CD4-positive, alpha-beta T cell (primary cell): Measurements from ENCODE around the gene KSR2. TPM values are rescaled to one million over a fixed set of nuclear protein-coding genes. Genes with fewer than 3 reads are reported as not detected.

Experiments
- ATAC-seq: fragments of 200-7000 bp; cut with Tn5 transposase; one replicate; pipeline ENCODE4 v1.10.0; 2022; ENCODE audit warnings: mild to moderate bottlenecking; ENCODE audit not compliant: poor library complexity
- CTCF ChIA-PET: fragments of 350-600 bp; sonication (Branson Sonifier 250); formaldehyde crosslinking; loops from one replicate; lab custom pipeline; 2021; ENCODE audit warnings: antibody characterized with exemption, inconsistent platforms; lab: Charles Lee
- POLR2A ChIA-PET: fragments of 350-600 bp; sonication (Branson Sonifier 250); formaldehyde crosslinking; loops from one replicate; lab custom pipeline; 2021; ENCODE audit warnings: antibody characterized with exemption, inconsistent platforms; lab: Charles Lee
- DNase-seq, 14 experiments: peaks; one replicate each; pipeline ENCODE4 v3.0.0-alpha.2; 2013 to 2020; ENCODE audit warnings: mixed read lengths in 2 of 14
- H3K27ac ChIP-seq, 2 donors: one replicate each; pipeline versions ENCODE4 v1.5.1 to v1.7.0; 2013; ENCODE audit warnings: low read length in 2 of 2, low read depth in 1 of 2, mild to moderate bottlenecking in 1 of 2
- H3K27me3 ChIP-seq, 2 experiments: 1 replicate in 1 of 2; 2 replicates in 1 of 2; pipeline versions ENCODE4 v1.6.1 to v1.7.0; 2013; ENCODE audit warnings: low read length in 2 of 2, control low read depth in 1 of 2, mild to moderate bottlenecking in 1 of 2, moderate library complexity in 1 of 2; ENCODE audit not compliant: insufficient read depth in 2 of 2, control insufficient read depth in 1 of 2
- H3K36me3 ChIP-seq: one replicate; pipeline ENCODE4 v1.6.1; 2013; ENCODE audit warnings: low read length, control low read depth; ENCODE audit not compliant: insufficient read depth
- H3K4me1 ChIP-seq: one replicate; pipeline ENCODE4 v1.6.1; 2013; ENCODE audit warnings: low read length, control low read depth; ENCODE audit not compliant: insufficient read depth
- H3K4me3 ChIP-seq: one replicate; pipeline ENCODE4 v1.5.1; 2013; ENCODE audit warnings: mild to moderate bottlenecking, low read length, moderate library complexity
- H3K9me3 ChIP-seq, 2 experiments: 1 replicate in 1 of 2; 2 replicates in 1 of 2; pipeline versions ENCODE4 v1.6.1 to v1.7.0; 2013; ENCODE audit warnings: low read length in 2 of 2, mild to moderate bottlenecking in 2 of 2, control low read depth in 1 of 2, moderate library complexity in 1 of 2; ENCODE audit not compliant: control insufficient read depth in 1 of 2, insufficient read depth in 1 of 2
- H3K27ac Mint-ChIP-seq: one replicate; pipeline ENCODE4 v1.8.0; 2020; ENCODE audit warnings: mixed read lengths
- H3K27me3 Mint-ChIP-seq: one replicate; pipeline ENCODE4 v1.8.0; 2021; ENCODE audit warnings: mixed read lengths
- H3K36me3 Mint-ChIP-seq: one replicate; pipeline ENCODE4 v1.8.0; 2021; ENCODE audit warnings: low read depth, mixed read lengths
- H3K4me1 Mint-ChIP-seq: one replicate; pipeline ENCODE4 v1.8.0; 2021; ENCODE audit warnings: low read depth, mixed read lengths
- H3K4me3 Mint-ChIP-seq: one replicate; pipeline ENCODE4 v1.8.0; 2020; ENCODE audit warnings: mild to moderate bottlenecking, mixed read lengths
- H3K9me3 Mint-ChIP-seq: one replicate; pipeline ENCODE4 v1.8.0; 2020; ENCODE audit warnings: mixed read lengths
- intact Hi-C, 2 experiments: fragments of 100-400 bp; cut with DNase I in 1 of 2; cut with micrococcal nuclease in 1 of 2; formaldehyde crosslinking; loops; one replicate each; pipeline versions ENCODE4 v1.15.1 to v1.9.0; 2023 to 2025; cut with DNase I, micrococcal nuclease
- total RNA-seq, 174 experiments: library from RNA in 2 of 174; stranded (reverse) in 2 of 174; gene quantifications; one replicate each; pipeline ENCODE4 v1.2.3 and lab custom pipeline; 2021 to 2026
- TF ChIP-seq, protein P1 (sequence below): fragments of 200-600 bp; IDR thresholded peaks from one replicate; pipeline ENCODE4 v1.8.0; 2022; ENCODE audit warnings: antibody characterized with exemption, mild to moderate bottlenecking

The KSR2 gene
- total RNA-seq, 2 experiments from 2014 or later, result 0.05 to 0.17 TPM

DNA sequence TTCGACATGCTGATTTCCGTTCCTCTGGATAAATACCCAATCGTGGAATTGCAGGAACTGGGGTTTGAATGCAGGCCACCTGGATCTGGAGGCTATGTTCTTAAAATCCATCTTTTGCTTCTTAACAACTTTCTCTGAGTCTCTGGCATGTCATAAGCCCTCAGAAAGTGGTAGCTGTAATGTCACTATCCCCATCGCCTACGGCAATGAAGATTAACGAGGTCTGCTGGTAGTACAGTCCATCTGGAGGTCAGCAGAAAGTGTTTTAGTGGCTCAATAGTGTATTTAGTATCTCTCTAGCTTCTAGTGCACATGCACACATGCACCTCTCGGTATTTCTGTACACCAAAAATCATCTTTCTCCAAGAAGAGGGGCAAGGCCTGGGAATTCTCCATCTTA, 477.1 kb downstream of the KSR2 start:
- H3K9me3 ChIP-seq, result peaks cover 0 to 7% of the 10 kb centered on the region in 2 experiments
- TF ChIP-seq, protein P1, sequence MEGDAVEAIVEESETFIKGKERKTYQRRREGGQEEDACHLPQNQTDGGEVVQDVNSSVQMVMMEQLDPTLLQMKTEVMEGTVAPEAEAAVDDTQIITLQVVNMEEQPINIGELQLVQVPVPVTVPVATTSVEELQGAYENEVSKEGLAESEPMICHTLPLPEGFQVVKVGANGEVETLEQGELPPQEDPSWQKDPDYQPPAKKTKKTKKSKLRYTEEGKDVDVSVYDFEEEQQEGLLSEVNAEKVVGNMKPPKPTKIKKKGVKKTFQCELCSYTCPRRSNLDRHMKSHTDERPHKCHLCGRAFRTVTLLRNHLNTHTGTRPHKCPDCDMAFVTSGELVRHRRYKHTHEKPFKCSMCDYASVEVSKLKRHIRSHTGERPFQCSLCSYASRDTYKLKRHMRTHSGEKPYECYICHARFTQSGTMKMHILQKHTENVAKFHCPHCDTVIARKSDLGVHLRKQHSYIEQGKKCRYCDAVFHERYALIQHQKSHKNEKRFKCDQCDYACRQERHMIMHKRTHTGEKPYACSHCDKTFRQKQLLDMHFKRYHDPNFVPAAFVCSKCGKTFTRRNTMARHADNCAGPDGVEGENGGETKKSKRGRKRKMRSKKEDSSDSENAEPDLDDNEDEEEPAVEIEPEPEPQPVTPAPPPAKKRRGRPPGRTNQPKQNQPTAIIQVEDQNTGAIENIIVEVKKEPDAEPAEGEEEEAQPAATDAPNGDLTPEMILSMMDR, result no peak
- no peaks in the 10 kb centered on the region for H3K27me3 Mint-ChIP-seq
- CTCF ChIA-PET, result no interaction called here
- no peaks in the 10 kb centered on the region for H3K36me3 ChIP-seq
- no peak overlapping the region for H3K27ac Mint-ChIP-seq
- intact Hi-C loops, result no loop called here
- no peaks in the 10 kb centered on the region for H3K4me1 Mint-ChIP-seq
- no peak overlapping the region for H3K27ac ChIP-seq
- POLR2A ChIA-PET, result no interaction called here
- ATAC-seq (no peak), DNase-seq (no peak)
- H3K4me1 ChIP-seq, result no peaks in the 10 kb centered on the region
- H3K27me3 ChIP-seq, result no peaks in the 10 kb centered on the region
- H3K4me3 ChIP-seq, result no peak overlapping the region
- no peak overlapping the region for H3K4me3 Mint-ChIP-seq
- peaks cover 2% of the 10 kb centered on the region for H3K9me3 Mint-ChIP-seq
- no peaks in the 10 kb centered on the region for H3K36me3 Mint-ChIP-seq

DNA sequence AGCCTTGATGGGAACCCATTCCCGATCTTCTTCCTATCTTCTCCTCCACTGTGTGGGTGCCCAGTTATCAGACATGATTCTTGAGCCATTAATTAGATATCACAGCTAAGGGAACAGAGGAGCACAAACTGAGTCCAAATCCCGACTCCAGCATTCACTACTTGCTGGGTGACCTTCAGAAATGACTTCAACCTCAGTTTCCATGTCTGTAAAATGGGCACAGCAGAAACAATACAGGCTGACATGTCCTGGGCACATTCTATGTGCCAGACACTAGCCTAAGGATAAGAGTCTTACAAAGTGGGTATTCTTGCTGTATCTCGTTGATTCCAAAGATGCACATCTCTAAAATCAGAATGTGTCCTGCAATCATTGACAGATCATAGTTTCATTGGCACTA, 478.7 kb downstream of the KSR2 start:
- Mint-ChIP-seq H3K36me3 (no peaks in the 10 kb centered on the region), H3K27ac (no peak overlapping the region), H3K27me3 (no peaks in the 10 kb centered on the region), H3K4me1 (no peaks in the 10 kb centered on the region), H3K4me3 (no peak overlapping the region), H3K9me3 (peaks cover 2% of the 10 kb centered on the region)
- ChIA-PET CTCF (no interaction called here), POLR2A (no interaction called here)
- Histone ChIP-seq H3K27me3 (no peaks in the 10 kb centered on the region), H3K9me3 (peaks cover 0 to 7% of the 10 kb centered on the region in 2 experiments), H3K4me3 (no peak overlapping the region), H3K27ac (no peak overlapping the region), H3K4me1 (no peaks in the 10 kb centered on the region), H3K36me3 (no peaks in the 10 kb centered on the region)
- DNase-seq (no peak), ATAC-seq (no peak)
- TF ChIP-seq, protein P1, result no peak
- intact Hi-C loops, result no loop called here

DNA sequence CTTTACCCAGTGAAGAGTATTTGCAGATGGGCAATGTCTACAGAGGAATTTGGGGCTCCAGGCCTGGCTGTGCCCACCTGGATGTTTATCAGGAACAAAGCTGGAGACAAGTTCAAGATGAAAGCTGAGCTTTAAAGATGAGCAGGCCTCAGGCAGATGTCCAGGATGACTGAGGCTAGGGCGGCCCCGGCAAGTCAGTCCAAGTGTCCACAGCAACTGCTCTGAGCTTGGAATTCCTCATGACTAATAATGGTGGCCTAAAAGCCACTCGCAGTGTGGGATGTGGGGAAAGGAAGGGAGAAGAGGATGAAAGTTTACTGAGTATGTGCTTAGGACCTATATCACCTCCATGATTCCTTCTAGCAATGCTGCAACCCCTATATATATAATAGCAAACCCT, 479.1 kb downstream of the KSR2 start:
- Mint-ChIP-seq H3K4me3 (no peak overlapping the region), H3K9me3 (peaks cover 6% of the 10 kb centered on the region), H3K27ac (no peak overlapping the region), H3K27me3 (no peaks in the 10 kb centered on the region), H3K36me3 (no peaks in the 10 kb centered on the region), H3K4me1 (no peaks in the 10 kb centered on the region)
- no peak for ATAC-seq
- no peak for DNase-seq
- Histone ChIP-seq H3K4me3 (no peak overlapping the region), H3K27ac (no peak overlapping the region), H3K4me1 (no peaks in the 10 kb centered on the region), H3K27me3 (no peaks in the 10 kb centered on the region), H3K9me3 (peaks cover 0 to 7% of the 10 kb centered on the region in 2 experiments), H3K36me3 (no peaks in the 10 kb centered on the region)
- POLR2A ChIA-PET, result no interaction called here
- TF ChIP-seq, protein P1, result no peak
- CTCF ChIA-PET, result no interaction called here
- intact Hi-C loops, result no loop called here
